ENCODE measurements around the gene ATP6V1A.

The ATP6V1A gene

DNA sequence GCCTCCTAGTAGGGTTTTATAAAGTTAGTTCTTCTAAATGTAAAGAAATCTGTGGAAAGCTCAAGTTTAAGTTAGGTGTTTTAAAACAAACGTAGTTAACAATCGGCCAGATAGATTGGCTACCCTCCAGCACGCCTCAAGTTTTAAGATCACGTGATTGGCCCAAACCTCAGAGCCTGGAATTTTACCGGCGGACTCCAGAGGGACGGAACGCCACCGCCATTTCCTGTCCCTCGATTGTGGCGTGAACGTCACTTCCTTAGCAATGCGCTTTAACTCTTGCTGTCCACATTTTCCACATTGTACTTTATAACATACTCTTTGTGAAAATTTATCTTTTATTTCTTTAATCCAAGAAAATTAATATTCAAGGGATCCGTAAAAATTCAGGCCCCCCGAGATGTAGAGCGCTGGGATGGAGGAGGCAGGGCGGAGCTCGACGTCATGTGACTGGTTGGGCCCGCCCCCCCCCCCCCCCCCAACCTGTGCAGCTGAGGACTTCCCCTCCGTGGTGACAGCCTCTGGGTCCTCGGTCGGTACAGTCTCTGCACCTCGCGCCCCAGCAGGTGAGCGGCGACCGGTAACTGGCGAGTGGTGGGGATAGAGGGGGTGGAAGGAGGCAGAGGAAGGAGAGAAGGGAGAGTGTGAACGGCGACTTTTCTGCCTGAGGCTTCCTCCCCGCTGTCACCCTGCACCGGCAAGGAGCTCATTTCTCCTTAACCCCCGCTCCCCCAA lies at the start of gene ATP6V1A:
ATP6V1A (plus strand) TSS at position 488 of the 735 bp plus-strand sequence. CDS start 31,719 bp downstream, outside the sequence.
- in situ Hi-C loops (cut with MboI; ENCODE audit: low sequenced_read_pairs): no loop called here

DNA sequence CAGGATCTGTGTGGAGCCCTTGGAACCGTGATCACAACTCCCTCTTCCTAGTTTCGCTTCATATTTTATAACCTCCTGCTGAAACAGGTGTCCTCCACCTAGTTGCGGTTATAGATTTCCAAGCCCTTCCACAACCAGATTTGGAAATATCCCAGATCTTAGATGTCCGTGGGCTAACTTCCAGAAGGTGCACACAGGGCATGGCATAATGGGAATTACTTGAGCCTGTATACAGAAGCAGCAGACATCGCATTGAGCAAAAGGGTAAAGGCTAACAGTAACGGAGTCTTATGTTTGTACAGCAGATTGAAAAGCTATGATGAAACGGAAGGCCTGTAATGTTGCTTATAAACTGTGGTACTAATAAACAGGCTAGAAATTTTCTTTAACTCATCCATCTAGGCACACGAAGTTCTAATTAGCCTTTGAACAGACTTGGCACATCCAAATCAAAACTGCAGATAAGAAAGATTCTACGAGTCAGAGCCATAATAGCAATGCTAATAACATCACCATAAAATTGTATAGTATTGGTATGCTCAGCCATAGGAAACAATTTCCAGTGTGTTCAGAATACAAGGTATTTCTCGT lies 49.2 kb upstream of the ATP6V1A start:
- in situ Hi-C loops (cut with MboI; ENCODE audit: low sequenced_read_pairs): no loop called here

DNA sequence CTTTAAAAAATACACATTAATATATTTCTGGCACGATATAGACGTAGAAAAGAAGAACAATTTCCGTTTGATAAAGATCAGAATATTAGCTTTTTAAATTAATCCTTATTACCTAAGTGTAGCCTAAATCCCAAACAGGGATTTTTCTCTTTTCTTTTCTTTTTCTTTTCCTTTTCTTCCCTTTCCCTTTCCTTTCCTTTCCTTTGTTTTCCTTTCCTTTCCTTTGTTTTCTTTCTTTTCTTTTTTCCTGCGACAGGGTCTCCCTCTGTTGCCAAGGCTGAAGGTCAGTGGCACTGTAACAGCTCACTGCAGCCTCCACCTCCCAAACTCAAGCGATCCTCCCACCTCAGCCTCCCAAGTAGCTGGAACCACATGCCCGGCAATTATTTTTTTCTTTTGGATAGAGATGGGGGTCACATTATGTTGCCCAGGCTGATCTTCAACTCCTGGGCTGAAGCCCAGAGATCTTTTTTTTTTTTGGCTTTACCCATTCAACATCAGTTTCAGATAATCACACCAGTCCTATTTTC lies 48.6 kb upstream of the ATP6V1A start:
- in situ Hi-C loops (cut with MboI; ENCODE audit: low sequenced_read_pairs): no loop called here

DNA sequence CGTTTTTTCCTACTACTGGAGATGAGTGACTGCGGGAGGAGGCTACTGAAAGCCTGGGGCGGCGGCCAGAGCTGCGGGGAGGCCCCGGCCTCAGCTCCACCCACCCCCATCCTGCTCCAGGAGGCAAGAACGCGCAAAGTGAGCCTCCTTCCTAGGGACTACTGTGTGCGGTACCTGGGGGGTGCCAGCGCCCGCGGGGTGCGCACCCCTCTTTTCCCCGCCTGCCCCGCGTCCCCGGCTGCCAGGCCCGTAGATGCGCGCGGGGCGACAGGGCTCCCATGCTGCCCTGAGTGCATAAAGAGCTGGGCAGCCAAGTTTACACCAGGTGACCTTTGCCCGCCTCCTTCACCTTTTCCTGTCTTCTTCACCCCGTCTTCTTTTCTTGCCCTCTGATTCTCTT lies 47.9 kb upstream of the ATP6V1A start:
- in situ Hi-C loops (cut with MboI; ENCODE audit: low sequenced_read_pairs): no loop called here

DNA sequence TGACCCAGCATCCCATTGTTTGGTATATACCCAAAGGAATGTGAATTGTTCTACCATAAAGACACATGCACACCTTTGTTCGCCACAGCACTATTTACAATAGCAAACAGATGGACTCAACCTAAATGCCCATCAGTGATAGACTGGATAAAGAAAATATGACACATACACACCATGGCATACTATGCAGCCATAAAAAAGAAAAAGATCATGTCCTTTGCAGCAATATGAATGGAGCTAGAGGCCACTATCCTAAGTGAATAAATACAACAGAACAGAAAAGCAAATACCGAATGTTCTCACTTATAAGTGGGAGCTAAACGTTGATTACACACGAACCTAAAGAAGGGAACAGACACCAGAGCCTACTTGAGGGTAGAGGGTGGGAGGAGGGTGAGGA lies 39.0 kb upstream of the ATP6V1A start:
- in situ Hi-C loops (cut with MboI; ENCODE audit: low sequenced_read_pairs): no loop called here

DNA sequence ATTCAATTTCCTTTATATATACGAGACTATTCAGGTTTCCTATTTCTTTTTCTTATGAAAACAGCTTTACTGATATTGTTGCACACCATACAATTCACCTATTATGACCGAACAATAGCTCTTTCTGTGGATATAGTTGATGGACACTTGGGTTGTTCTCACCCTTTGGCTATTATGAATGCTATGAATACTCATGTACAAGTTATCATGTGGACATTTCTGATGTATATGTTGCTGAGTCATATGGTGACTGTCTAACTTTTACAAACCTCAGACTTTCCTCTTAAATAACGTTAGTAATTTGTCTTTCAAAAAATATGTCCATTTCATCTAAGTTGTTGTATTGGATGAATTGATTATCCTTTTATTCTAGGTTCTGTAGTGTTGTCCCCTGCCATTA lies 34.7 kb upstream of the ATP6V1A start:
- in situ Hi-C loops (cut with MboI; ENCODE audit: low sequenced_read_pairs): no loop called here

DNA sequence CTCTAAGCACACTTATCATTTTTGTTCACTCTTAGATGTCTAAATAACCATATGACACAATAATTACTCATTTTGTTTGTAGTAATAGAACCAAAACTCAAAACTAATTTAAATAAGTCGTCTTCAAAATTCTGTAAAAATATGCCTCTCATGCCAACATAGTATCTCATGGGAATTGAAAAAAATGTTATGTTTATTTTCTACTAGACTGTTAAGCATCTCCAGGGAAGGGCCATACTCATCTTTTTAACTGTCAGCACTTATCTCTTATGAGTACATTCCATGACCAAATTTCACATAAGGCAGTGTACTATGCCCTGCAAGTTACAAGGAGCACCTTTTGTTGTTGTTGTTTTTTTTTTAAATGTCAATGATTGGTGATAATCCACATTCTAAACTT lies 32.1 kb upstream of the ATP6V1A start:
- in situ Hi-C loops (cut with MboI; ENCODE audit: low sequenced_read_pairs): no loop called here

DNA sequence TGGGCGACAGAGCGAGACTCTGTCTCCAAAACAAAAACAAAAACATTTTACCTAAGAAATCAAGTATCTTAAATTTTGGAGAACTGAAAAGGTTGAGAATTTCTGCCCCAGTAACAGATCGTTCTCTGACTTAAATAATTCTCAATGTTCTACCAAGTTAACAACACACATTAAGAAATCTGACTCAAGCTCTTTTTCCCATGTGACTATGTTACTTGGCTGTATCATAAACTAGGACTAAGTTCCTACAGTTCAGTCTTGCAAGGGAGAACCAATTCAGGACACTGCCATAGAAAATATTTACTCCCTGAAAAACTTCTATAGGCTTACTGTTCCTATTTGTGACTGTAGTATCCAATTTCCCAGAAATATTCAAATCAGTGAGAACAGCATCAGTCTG lies 29.5 kb upstream of the ATP6V1A start:
- in situ Hi-C loops (cut with MboI; ENCODE audit: low sequenced_read_pairs): no loop called here

DNA sequence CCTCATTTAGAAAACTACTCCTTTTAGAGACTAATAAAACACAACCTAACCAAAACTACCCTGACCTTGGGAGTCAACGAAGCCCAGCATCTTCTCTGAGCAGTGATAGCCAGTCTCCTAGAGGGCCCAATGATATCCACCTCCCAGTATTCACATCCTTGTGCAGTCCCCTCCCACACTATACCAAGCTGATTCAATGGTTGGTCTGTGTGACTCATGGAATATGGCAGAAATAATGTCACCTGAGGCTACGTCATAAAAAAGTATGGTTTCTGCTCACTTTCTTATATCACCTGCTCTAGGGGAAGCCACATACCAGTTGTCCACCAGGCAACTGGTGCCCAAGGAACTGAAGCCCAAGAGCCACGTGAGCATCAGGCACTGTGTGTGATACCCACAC lies 29.0 kb upstream of the ATP6V1A start:
- in situ Hi-C loops (cut with MboI; ENCODE audit: low sequenced_read_pairs): no loop called here

DNA sequence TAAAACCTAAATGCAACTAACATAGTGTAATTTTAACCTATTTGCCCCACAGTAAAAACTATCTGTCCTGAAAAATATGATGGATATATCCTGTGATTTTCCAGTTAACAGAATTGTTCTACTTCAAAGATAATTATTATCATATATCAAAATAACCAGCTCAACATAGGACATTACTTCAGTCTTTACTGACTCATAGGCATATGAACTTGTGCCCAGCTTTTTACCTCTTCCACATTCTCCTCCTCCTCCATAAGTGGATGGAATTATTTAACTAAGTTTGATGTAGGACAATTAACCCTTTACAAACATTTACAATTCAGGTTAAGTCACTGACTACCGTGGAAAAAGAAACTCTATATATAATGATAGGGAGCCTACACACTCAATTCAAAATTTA lies 27.5 kb upstream of the ATP6V1A start:
- in situ Hi-C loops (cut with MboI; ENCODE audit: low sequenced_read_pairs): no loop called here

DNA sequence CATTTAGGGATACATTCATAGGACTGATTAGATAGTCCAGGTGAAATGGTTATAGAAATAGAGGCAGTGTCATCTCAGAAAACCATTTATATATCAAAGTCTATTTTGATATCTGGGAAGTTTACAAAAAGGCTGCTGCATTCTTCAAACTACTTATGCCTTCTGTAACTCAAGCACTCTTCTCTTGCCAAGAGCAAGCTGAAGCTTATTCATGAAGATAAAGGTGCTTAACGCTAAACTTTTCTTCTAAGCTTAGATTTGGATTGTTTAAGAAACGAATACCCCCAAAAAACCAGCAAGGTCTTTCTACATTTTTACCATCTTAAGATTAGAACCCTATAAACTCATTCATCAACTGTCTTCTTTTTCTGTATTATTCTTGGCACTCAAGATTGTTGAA lies 27.1 kb upstream of the ATP6V1A start:
- in situ Hi-C loops (cut with MboI; ENCODE audit: low sequenced_read_pairs): no loop called here

DNA sequence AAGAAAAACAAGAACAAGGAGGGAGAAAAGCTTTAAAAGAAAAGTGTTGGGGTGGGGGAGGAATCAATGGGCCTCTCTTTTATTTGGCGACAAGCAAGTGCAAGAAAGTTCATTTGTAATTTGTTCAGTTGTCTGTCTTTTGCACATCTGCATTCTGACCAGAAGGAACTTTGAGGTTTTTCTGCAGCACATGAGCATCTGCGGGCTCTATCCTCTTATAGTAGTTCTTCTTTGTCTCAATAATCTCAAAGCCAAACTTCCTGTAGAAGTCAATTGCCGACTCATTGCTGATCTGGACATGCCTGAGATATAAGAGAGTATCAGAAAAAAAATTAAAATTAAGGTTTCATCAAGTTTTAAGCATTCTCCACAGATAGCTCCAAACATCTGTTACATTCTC lies 25.2 kb upstream of the ATP6V1A start:
- in situ Hi-C loops (cut with MboI; ENCODE audit: low sequenced_read_pairs): no loop called here

DNA sequence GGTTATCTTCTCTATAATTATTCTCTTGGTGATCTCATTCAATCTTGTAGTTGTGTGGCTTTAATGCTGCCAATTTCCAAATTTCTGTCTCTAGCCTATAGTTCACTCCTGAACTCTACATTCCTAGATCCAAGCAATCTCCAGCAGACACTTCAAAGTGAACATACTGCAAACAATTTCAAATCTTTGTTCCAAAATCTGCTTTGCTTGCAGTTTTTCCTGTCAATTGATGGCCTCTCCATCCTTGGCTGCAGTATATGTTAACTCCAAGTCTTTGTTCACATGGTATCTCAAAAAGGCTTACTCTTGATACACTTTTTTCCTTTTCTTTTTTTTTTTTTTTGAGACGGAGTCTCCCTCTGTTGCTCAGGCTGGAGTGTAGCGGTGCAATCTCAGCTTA lies 18.2 kb upstream of the ATP6V1A start:
- in situ Hi-C loops (cut with MboI; ENCODE audit: low sequenced_read_pairs): no loop called here

DNA sequence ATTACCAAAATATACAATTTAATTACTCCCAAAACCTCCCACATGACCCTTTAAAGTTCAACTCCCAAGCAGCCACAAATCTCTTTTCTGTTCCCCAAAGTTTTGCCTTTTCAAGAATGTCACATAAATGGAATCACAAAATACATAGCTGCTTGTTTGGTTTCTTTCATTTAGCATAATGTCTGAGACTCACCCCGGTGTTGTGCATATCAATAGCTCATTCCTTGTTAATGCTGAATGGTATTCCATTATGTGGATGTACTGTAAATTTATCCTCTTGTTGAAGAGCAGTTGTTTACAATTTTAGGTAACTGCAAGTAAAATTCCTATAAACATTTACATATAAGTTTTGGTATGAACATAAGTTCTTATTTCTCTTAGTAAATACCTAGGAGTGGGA lies 16.3 kb upstream of the ATP6V1A start:
- in situ Hi-C loops (cut with MboI; ENCODE audit: low sequenced_read_pairs): loop anchor here (10.0 kb wide), 1 partner anchor 184 kb away; no protein-coding TSS in a partner anchor

DNA sequence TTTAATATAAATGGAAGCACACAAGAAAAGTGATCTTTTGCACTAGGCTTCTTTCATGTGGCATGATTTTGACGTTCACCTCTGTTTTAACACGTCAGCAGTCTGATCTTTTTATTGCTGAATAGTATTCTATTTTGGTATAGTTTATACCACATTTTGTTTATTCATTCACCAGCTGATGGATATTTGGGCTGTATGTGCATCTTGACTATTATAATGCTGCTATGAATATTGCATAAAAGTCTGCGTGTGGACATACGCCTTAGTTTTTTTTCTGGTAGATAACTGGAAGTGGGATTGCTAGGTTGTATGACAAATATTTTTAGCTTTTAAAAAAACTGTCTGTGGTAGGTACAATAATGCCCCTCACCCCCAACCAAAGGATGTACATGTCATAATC lies 15.1 kb upstream of the ATP6V1A start:
- in situ Hi-C loops (cut with MboI; ENCODE audit: low sequenced_read_pairs): loop anchor here (10.0 kb wide), 1 partner anchor 183 kb away; no protein-coding TSS in a partner anchor

DNA sequence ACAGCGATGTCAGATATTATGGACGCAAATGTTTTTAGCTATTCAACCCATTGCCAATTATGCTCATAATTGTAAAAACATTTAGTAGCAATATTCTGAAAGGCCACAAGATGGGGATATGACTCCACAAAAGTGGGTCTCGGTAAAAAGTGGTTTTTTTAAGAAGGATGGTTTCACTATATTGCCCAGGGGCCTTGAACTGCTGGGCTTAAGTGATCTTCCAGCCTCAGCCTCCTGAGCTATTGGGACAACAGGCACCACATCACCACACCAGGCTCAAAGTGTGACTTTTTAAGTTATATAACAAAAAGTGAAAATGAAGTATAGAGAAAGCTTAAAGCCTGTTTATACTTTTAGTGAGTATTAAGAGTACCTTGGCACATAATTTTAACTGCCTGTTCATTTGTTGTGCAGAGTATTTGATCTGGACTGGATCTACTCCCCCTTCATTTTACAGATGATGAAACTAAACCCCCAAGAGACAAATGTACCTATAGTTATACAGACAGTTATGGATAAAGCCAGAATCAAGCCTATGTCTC lies 10.2 kb upstream of the ATP6V1A start:
- in situ Hi-C loops (cut with MboI; ENCODE audit: low sequenced_read_pairs): loop anchor here (10.0 kb wide), 1 partner anchor 178 kb away; no protein-coding TSS in a partner anchor

DNA sequence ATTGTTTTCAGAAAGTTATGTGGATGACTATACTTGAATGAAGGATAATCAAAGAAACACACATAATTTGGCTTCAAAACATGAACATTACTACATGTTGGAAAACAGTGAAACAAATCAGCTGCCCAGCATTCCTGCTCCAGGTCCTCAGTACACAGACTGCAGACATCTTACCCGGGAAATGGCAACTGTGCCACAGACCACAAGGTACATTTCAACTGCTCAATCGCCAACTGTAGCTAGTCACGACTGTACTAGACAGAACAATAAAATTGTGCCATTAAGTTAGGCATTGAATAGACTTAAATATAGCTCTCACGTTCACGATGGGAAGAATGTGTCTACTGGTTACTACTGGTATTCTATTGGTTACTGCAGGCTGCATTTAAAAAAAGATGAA lies 5.7 kb upstream of the ATP6V1A start:
- in situ Hi-C loops (cut with MboI; ENCODE audit: low sequenced_read_pairs): no loop called here

DNA sequence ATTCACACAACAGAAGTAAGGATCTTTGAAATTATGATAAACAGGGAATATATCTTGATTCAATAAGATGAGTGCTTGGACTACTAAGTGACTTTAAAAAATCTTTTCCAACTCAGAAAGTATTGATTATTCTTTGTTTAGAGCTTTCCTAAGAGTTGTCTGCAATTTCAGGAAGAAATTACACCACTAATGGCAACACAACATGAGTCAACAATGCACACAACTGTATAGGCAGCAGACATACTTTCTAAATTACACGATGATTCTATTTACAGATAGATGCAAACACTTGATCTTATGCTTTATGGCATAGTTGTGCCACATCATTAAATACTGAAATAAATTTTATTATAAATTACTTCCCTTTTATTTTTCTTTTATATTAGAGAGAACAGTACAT lies 5.2 kb upstream of the ATP6V1A start:
- in situ Hi-C loops (cut with MboI; ENCODE audit: low sequenced_read_pairs): no loop called here

DNA sequence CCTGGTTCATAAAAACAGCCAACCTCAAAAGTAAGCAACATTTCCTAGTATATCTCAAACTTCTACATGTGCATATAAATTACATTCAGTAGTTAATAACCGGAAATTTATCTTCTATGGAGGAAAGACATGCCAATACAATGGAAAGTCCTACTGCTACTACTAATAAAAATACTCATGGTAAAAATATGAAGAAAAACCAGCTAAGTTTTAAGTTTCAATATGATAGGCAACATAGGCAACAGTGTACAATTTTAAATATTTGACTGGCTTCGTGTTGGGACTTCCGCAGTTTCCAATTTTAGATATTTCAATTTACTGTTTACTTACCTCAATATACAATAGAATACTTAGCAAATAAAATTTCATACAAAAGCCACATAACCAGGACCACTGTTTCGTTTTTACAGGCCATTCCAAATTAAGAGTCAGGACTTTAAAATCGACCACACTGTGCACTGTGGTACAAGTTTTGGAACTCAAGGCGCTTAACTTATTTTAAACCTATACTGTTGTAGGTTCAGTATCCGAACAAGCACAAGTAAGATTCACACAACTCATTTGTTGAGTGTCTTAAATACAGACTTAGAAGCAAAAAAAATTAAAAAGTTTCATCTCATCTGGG lies 3.7 kb upstream of the ATP6V1A start:
- in situ Hi-C loops (cut with MboI; ENCODE audit: low sequenced_read_pairs): no loop called here

DNA sequence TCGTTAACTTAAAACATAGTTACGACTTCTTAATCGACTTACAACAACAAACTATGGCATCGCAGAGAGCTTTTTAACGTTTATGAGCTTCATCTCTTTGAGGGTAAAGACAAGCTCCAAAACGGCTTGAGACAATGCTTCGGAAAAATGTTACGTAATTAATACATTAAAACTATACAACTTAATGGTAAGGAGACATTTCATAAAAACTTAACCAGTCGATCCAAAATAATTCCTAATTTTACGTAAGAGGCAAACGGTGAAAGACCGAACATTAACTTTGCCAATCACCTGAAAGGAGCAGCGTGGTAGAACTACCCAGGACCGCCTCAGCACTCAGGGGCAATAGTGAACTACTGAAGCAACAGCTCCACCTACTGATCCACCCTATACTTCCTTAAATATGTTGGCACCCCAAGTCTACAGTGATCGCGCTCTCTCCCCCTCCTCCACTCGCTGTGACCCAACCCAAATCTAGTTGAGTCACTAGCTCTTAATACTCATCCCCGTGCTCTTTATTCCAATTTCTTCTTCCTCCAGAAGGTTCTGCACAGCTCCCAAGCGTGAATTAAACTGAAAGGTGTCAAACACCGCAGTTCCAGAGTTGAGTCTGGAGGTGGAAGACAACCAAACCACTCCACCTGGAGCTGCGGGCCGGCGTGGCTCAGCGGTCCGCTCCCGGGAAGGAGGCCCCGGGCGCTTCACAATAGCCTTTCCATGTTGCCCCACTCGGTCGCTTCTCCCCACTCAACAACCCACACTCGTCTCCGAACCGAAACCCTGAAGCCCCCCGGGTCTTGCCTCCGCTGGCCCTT lies 1.7 kb upstream of the ATP6V1A start:
- in situ Hi-C loops (cut with MboI; ENCODE audit: low sequenced_read_pairs): no loop called here
